Activated CD4-positive, alpha-beta T cell treated with anti-CD3 and anti-CD28 coated beads for 24 hours (primary cell): Measurements from ENCODE around the gene KDM4C.
A peak's percentile ranks its signal among the peaks of the same experiment; 100 is the strongest.
"Not testable (repeated sequence)": the region's sequence is repeated elsewhere in the genome, so short reads cannot be mapped to it uniquely, and the experiment has no call there.

Experiments used
- DNase-seq, 2 donors: peaks; one replicate each; pipeline ENCODE4 v3.0.0-alpha.2; 2020; ENCODE audit warnings: low read depth in 2 of 2

KDM4C gene

GRCh38 chr9:6931913-6932312 is 174.1 kb downstream of the KDM4C start:
- DNase-seq: peak in 1 of 2 donors; percentile 4

- DNase-seq: no peak
Observed at GRCh38 chr9:6936103-6936502, 178.3 kb downstream of the KDM4C start.

- no peak for DNase-seq
Observed at GRCh38 chr9:6937209-6937608, 179.4 kb downstream of the KDM4C start.

- DNase-seq: no peak
Observed at GRCh38 chr9:6938447-6938846, 180.7 kb downstream of the KDM4C start.

GRCh38 chr9:6938873-6939272 is 181.1 kb downstream of the KDM4C start:
- no peak for DNase-seq

GRCh38 chr9:6941501-6941900 is 183.7 kb downstream of the KDM4C start:
- DNase-seq: no peak

GRCh38 chr9:6942406-6942805 is 184.6 kb downstream of the KDM4C start:
- DNase-seq: no peak

- no peak for DNase-seq
Observed at GRCh38 chr9:6943293-6943692, 185.5 kb downstream of the KDM4C start.

- no peak for DNase-seq
Observed at GRCh38 chr9:6944093-6944551, 186.3 kb downstream of the KDM4C start.

- no peak for DNase-seq
Observed at GRCh38 chr9:6944896-6945295, 187.1 kb downstream of the KDM4C start.

DNA sequence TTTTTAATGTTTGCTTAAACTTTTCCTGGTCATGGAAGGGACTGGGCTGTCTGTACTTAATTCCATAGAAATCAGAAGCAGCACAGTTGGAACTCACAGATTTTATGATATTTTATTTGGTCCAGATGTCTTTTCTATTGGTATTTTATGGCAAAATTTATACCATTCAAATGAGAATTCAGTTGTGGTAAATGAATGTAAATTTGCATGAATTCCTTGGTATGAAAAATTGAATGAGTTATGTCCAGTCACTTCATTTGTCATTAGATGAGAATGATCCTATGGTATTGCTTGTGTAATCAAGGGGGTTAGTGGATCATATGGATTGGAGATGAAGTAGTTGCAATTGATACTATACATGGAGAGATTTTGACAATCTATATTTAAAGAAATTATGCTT is 188.0 kb downstream of the KDM4C start:
- DNase-seq: no peak

DNA sequence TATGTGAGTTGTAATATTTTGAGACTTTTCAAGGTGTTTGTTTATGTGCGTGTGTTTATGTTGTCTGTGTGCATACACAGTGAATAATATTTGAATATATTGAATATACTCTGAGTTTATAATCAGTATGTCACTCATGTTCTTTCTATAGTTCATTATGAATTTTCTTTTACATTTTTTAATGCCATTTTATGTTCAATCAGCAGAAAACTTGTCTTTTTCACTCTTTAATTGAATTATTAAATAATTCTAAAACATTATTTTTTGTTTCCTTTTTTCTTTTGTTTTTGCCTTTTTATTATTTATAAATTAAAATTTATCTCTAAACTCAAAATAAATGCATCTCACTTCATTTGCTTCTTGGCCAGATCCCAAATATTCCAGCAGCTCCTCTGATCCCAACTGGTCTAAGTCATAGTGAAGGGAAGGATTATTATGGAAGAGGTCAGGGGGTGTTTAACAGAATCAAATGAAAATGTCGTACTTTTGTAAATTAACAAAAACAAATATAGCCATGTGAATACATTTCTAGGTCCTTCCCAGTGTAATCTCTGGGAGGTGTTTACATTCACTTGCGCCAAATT is 188.9 kb downstream of the KDM4C start:
- DNase-seq: no peak

- DNase-seq: not testable (repeated sequence)
Observed at GRCh38 chr9:6948921-6949320, 191.1 kb downstream of the KDM4C start.

GRCh38 chr9:6955251-6955921 is 197.6 kb downstream of the KDM4C start:
- DNase-seq: no peak

- DNase-seq: no peak
Observed at GRCh38 chr9:6956879-6957278, 199.1 kb downstream of the KDM4C start.

GRCh38 chr9:6959270-6960000 is 201.7 kb downstream of the KDM4C start:
- DNase-seq: no peak

DNA sequence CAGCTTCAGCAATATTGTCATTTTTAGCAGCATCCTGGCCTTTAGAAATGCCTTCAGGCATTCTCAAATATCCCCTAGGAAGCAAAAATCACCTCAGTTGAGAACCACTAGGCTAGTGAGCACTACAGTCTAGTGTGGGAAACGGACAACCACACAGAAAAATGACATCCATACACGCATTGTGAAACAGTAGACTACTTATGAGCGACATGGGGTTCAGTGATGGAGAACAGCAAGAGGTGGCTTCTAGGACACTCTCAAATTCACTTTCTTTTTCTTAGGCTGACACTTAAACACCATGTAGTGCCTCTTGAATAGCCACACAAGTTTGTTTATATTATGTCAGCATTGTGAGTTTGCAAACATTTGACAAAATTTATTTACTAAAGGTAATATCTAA is 203.0 kb downstream of the KDM4C start:
- no peak for DNase-seq

- no peak for DNase-seq
Observed at GRCh38 chr9:6961845-6962522, 204.2 kb downstream of the KDM4C start.

- no peak for DNase-seq
Observed at GRCh38 chr9:6965566-6965965, 207.8 kb downstream of the KDM4C start.

GRCh38 chr9:6968271-6968670 is 210.5 kb downstream of the KDM4C start:
- no peak for DNase-seq

- DNase-seq: no peak
Observed at GRCh38 chr9:6969805-6970204, 212.0 kb downstream of the KDM4C start.

DNA sequence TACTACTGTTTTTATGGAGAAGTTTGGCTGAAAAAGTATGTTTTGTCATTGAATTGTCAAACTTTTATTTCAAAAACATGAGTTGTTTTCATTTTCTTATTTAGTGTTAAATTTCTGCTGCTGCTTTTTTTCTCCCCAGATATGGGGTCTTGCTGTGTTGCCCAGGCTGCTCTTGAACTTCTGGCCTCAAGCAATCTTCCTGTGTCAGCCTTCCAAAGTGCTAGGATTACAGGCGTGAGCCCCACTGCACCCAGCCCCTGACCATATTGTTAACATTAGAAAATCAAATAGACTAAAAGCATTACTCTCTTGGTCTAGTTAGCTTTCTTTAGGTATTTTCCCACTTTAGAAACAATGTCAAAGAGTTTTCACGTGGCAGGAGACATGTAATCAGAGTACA is 215.3 kb downstream of the KDM4C start:
- no peak for DNase-seq
